ENCODE data around the gene SMAP1. TPM values are rescaled to one million over a fixed set of nuclear protein-coding genes. Genes with fewer than 3 reads are reported as not detected.

The SMAP1 gene
- total and polyA plus RNA-seq, 2 experiments from 2014 or later: 31.1 to 34.6 TPM

DNA sequence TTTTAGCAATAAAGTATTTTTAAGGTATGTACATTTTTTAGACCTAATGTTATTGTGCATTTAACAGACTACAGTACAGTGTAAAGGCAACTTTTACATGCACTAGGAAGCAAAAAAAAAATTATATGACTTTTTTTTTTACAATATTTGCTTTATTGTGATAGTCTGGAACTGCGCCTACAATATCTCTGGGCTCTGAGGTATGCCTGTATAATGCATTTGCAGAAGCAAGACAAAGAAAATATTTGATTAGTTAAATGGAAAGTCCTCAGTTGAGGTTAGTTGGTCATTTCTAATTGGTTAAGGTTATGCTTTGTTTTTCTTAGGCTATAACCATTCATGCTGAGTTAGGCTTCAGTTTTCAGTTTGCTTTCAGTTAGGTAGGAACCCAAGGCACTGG, 46.9 kb upstream of the SMAP1 start (continued):
- TF ChIP-seq, protein P1, sequence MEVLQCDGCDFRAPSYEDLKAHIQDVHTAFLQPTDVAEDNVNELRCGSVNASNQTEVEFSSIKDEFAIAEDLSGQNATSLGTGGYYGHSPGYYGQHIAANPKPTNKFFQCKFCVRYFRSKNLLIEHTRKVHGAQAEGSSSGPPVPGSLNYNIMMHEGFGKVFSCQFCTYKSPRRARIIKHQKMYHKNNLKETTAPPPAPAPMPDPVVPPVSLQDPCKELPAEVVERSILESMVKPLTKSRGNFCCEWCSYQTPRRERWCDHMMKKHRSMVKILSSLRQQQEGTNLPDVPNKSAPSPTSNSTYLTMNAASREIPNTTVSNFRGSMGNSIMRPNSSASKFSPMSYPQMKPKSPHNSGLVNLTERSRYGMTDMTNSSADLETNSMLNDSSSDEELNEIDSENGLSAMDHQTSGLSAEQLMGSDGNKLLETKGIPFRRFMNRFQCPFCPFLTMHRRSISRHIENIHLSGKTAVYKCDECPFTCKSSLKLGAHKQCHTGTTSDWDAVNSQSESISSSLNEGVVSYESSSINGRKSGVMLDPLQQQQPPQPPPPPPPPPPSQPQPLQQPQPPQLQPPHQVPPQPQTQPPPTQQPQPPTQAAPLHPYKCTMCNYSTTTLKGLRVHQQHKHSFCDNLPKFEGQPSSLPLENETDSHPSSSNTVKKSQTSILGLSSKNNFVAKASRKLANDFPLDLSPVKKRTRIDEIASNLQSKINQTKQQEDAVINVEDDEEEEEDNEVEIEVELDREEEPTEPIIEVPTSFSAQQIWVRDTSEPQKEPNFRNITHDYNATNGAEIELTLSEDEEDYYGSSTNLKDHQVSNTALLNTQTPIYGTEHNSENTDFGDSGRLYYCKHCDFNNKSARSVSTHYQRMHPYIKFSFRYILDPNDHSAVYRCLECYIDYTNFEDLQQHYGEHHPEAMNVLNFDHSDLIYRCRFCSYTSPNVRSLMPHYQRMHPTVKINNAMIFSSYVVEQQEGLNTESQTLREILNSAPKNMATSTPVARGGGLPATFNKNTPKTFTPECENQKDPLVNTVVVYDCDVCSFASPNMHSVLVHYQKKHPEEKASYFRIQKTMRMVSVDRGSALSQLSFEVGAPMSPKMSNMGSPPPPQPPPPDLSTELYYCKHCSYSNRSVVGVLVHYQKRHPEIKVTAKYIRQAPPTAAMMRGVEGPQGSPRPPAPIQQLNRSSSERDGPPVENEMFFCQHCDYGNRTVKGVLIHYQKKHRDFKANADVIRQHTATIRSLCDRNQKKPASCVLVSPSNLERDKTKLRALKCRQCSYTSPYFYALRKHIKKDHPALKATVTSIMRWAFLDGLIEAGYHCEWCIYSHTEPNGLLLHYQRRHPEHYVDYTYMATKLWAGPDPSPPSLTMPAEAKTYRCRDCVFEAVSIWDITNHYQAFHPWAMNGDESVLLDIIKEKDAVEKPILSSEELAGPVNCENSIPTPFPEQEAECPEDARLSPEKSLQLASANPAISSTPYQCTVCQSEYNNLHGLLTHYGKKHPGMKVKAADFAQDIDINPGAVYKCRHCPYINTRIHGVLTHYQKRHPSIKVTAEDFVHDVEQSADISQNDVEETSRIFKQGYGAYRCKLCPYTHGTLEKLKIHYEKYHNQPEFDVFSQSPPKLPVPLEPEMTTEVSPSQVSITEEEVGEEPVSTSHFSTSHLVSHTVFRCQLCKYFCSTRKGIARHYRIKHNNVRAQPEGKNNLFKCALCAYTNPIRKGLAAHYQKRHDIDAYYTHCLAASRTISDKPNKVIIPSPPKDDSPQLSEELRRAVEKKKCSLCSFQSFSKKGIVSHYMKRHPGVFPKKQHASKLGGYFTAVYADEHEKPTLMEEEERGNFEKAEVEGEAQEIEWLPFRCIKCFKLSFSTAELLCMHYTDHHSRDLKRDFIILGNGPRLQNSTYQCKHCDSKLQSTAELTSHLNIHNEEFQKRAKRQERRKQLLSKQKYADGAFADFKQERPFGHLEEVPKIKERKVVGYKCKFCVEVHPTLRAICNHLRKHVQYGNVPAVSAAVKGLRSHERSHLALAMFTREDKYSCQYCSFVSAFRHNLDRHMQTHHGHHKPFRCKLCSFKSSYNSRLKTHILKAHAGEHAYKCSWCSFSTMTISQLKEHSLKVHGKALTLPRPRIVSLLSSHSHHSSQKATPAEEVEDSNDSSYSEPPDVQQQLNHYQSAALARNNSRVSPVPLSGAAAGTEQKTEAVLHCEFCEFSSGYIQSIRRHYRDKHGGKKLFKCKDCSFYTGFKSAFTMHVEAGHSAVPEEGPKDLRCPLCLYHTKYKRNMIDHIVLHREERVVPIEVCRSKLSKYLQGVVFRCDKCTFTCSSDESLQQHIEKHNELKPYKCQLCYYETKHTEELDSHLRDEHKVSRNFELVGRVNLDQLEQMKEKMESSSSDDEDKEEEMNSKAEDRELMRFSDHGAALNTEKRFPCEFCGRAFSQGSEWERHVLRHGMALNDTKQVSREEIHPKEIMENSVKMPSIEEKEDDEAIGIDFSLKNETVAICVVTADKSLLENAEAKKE (CRISPR knock-in tag; IDR thresholded peaks at IDR 0.05): no peak
- TF ChIP-seq, protein P2, sequence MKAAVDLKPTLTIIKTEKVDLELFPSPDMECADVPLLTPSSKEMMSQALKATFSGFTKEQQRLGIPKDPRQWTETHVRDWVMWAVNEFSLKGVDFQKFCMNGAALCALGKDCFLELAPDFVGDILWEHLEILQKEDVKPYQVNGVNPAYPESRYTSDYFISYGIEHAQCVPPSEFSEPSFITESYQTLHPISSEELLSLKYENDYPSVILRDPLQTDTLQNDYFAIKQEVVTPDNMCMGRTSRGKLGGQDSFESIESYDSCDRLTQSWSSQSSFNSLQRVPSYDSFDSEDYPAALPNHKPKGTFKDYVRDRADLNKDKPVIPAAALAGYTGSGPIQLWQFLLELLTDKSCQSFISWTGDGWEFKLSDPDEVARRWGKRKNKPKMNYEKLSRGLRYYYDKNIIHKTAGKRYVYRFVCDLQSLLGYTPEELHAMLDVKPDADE (IDR thresholded peaks at IDR 0.05): no peak
- TF ChIP-seq, protein P3, sequence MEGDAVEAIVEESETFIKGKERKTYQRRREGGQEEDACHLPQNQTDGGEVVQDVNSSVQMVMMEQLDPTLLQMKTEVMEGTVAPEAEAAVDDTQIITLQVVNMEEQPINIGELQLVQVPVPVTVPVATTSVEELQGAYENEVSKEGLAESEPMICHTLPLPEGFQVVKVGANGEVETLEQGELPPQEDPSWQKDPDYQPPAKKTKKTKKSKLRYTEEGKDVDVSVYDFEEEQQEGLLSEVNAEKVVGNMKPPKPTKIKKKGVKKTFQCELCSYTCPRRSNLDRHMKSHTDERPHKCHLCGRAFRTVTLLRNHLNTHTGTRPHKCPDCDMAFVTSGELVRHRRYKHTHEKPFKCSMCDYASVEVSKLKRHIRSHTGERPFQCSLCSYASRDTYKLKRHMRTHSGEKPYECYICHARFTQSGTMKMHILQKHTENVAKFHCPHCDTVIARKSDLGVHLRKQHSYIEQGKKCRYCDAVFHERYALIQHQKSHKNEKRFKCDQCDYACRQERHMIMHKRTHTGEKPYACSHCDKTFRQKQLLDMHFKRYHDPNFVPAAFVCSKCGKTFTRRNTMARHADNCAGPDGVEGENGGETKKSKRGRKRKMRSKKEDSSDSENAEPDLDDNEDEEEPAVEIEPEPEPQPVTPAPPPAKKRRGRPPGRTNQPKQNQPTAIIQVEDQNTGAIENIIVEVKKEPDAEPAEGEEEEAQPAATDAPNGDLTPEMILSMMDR (conservative IDR thresholded peaks at IDR 0.05; ENCODE audit: low read depth in 2 of 2): no peak

DNA sequence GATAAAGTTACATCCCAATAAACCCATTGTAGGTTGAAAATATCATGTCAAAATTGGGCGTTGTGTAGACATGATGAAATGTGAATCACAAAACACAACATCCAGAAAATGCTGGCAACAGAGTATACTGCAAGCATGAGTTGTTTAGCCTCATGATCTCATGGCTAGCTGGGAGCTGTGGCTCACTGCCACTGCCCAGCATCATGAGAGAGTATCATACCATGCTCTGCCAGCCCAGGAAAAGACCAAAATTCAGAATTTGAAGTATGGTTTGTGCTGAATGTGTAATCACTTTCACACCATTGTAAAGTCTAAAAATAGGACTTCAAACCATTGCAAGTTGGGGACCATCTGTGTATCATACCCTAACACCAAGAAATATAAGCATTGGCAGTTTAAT, 45.2 kb upstream of the SMAP1 start:
- Histone ChIP-seq H3K4me3 (no peak overlapping the region), H3K79me2 (replicated peaks; ENCODE audit: insufficient read depth) (no peaks in the 10 kb centered on the region), H3K4me2 (no peak overlapping the region), H3F3A (replicated peaks; ENCODE audit: low read depth) (no peaks in the 10 kb centered on the region), H3K36me3 (ENCODE audit: insufficient read depth) (no peaks in the 10 kb centered on the region), H3K9me2 (ENCODE audit: insufficient read depth) (no peaks in the 10 kb centered on the region), H3K27ac (ENCODE audit: low read depth) (no peak overlapping the region), H3K4me1 (ENCODE audit: insufficient read depth) (no peaks in the 10 kb centered on the region), H3K27me3 (ENCODE audit: insufficient read depth) (no peaks in the 10 kb centered on the region), H4K20me1 (replicated peaks; ENCODE audit: insufficient read depth) (no peaks in the 10 kb centered on the region), H2AFZ (no peak overlapping the region)
- Mint-ChIP-seq H3K27me3 (ENCODE audit: insufficient read depth, low read depth, poor library complexity) (no peaks in the 10 kb centered on the region), H3K36me3 (ENCODE audit: low read depth) (no peaks in the 10 kb centered on the region), H3K9me3 (peaks cover 5% of the 10 kb centered on the region; the same call in 1 of the 3 replicates), H3K27ac (no peak overlapping the region), H3K4me1 (no peaks in the 10 kb centered on the region), H3K4me3 (no peak overlapping the region)
- ATAC-seq (no peak), DNase-seq (ENCODE audit: low spot score) (no peak)
- TF ChIP-seq, protein P1 (CRISPR knock-in tag; IDR thresholded peaks at IDR 0.05): no peak
- TF ChIP-seq EZH2phosphoT487 (IDR thresholded peaks at IDR 0.05; ENCODE audit: unreplicated experiment): no peak
